Neural progenitor cell (in vitro differentiated cells): ENCODE results near the gene VPS51.

Source experiments
- EZH2 ChIP-seq: fragments of 200-600 bp; sonication (generic); IDR thresholded peaks from 2 replicates; pipeline ENCODE4 v1.6.1; 2017; ENCODE audit warnings: antibody characterized with exemption, mild to moderate bottlenecking, moderate library complexity
- EZH2phosphoT487 ChIP-seq: fragments of 200-600 bp; sonication (generic); IDR thresholded peaks from 2 replicates; pipeline ENCODE4 v1.6.1; 2017; ENCODE audit warnings: antibody characterized with exemption

- TF ChIP-seq EZH2 (no peak), EZH2phosphoT487 (no peak)
These were observed 44.6 kb upstream of the VPS51 start for GRCh38 chr11:65051398-65051858.
